ENCODE measurements around the gene GGT7. TPM values are rescaled to one million over a fixed set of nuclear protein-coding genes. Genes with fewer than 3 reads are reported as not detected.
"Not testable (repeated sequence)": the region's sequence is repeated elsewhere in the genome, so short reads cannot be mapped to it uniquely, and the experiment has no call there.

Gene GGT7
- total RNA-seq (2014; rRNA removed; shearing (Covaris generic)): 3.8 and 6.1 TPM in 2 replicates

GRCh38 chr20:34872622-34873224 is at the start of gene GGT7:
TSS of gene GGT7 (minus strand) at chr20:34872856. CDS start at chr20:34872815, 41 bp downstream.
- peak; percentile 97 for DNase-seq
- H3K27me3 ChIP-seq (ENCODE audit: control insufficient read depth, insufficient read depth, low read length): peaks cover 29% of the 10 kb centered on the region
- H3K36me3 ChIP-seq (replicated peaks; ENCODE audit: control insufficient read depth, insufficient read depth, low read length): no peaks in the 10 kb centered on the region
- H3K4me3 ChIP-seq (ENCODE audit: insufficient read depth, low read depth, low read length): peak within 1 kb of the TSS; percentile 78

- Histone ChIP-seq H3K27me3 (ENCODE audit: control insufficient read depth, insufficient read depth, low read length) (no peaks in the 10 kb centered on the region), H3K4me3 (ENCODE audit: insufficient read depth, low read depth, low read length) (no peak overlapping the region), H3K36me3 (replicated peaks; ENCODE audit: control insufficient read depth, insufficient read depth, low read length) (peaks cover 4% of the 10 kb centered on the region)
- no peak for DNase-seq
Measured at GRCh38 chr20:34921436-34921835, 48.8 kb upstream of the GGT7 start.

- DNase-seq: no peak
- H3K4me3 ChIP-seq (ENCODE audit: insufficient read depth, low read depth, low read length): no peak overlapping the region
- H3K27me3 ChIP-seq (ENCODE audit: control insufficient read depth, insufficient read depth, low read length): no peaks in the 10 kb centered on the region
- peaks cover 2% of the 10 kb centered on the region for H3K36me3 ChIP-seq (replicated peaks; ENCODE audit: control insufficient read depth, insufficient read depth, low read length)
Measured at GRCh38 chr20:34920055-34920454, 47.4 kb upstream of the GGT7 start.

GRCh38 chr20:34916774-34917354 is 44.2 kb upstream of the GGT7 start:
- DNase-seq: no peak
- no peak overlapping the region for H3K4me3 ChIP-seq (ENCODE audit: insufficient read depth, low read depth, low read length)
- no peaks in the 10 kb centered on the region for H3K27me3 ChIP-seq (ENCODE audit: control insufficient read depth, insufficient read depth, low read length)
- no peaks in the 10 kb centered on the region for H3K36me3 ChIP-seq (replicated peaks; ENCODE audit: control insufficient read depth, insufficient read depth, low read length)

- Histone ChIP-seq H3K36me3 (replicated peaks; ENCODE audit: control insufficient read depth, insufficient read depth, low read length) (no peaks in the 10 kb centered on the region), H3K4me3 (ENCODE audit: insufficient read depth, low read depth, low read length) (no peak overlapping the region), H3K27me3 (ENCODE audit: control insufficient read depth, insufficient read depth, low read length) (no peaks in the 10 kb centered on the region)
- DNase-seq: no peak
Measured at GRCh38 chr20:34915749-34916455, 43.2 kb upstream of the GGT7 start.

- Histone ChIP-seq H3K27me3 (ENCODE audit: control insufficient read depth, insufficient read depth, low read length) (no peaks in the 10 kb centered on the region), H3K36me3 (replicated peaks; ENCODE audit: control insufficient read depth, insufficient read depth, low read length) (no peaks in the 10 kb centered on the region), H3K4me3 (ENCODE audit: insufficient read depth, low read depth, low read length) (no peak overlapping the region)
- no peak for DNase-seq
Measured at GRCh38 chr20:34915131-34915530, 42.5 kb upstream of the GGT7 start.

GRCh38 chr20:34907616-34908469 is 35.2 kb upstream of the GGT7 start:
- no peak overlapping the region for H3K4me3 ChIP-seq (ENCODE audit: insufficient read depth, low read depth, low read length)
- no peaks in the 10 kb centered on the region for H3K36me3 ChIP-seq (replicated peaks; ENCODE audit: control insufficient read depth, insufficient read depth, low read length)
- no peaks in the 10 kb centered on the region for H3K27me3 ChIP-seq (ENCODE audit: control insufficient read depth, insufficient read depth, low read length)
- DNase-seq: no peak

- no peak for DNase-seq
- no peaks in the 10 kb centered on the region for H3K27me3 ChIP-seq (ENCODE audit: control insufficient read depth, insufficient read depth, low read length)
- H3K36me3 ChIP-seq (replicated peaks; ENCODE audit: control insufficient read depth, insufficient read depth, low read length): no peaks in the 10 kb centered on the region
- no peak overlapping the region for H3K4me3 ChIP-seq (ENCODE audit: insufficient read depth, low read depth, low read length)
Measured at GRCh38 chr20:34904202-34904621, 31.6 kb upstream of the GGT7 start.

- not testable (repeated sequence) for H3K36me3 ChIP-seq (replicated peaks; ENCODE audit: control insufficient read depth, insufficient read depth, low read length); H3K27me3 ChIP-seq (ENCODE audit: control insufficient read depth, insufficient read depth, low read length); DNase-seq; H3K4me3 ChIP-seq (ENCODE audit: insufficient read depth, low read depth, low read length)
Measured at GRCh38 chr20:34898731-34899130, 26.1 kb upstream of the GGT7 start.

GRCh38 chr20:34898129-34898528 is 25.5 kb upstream of the GGT7 start:
- not testable (repeated sequence) for DNase-seq; H3K36me3 ChIP-seq (replicated peaks; ENCODE audit: control insufficient read depth, insufficient read depth, low read length); H3K4me3 ChIP-seq (ENCODE audit: insufficient read depth, low read depth, low read length); H3K27me3 ChIP-seq (ENCODE audit: control insufficient read depth, insufficient read depth, low read length)

- no peak overlapping the region for H3K4me3 ChIP-seq (ENCODE audit: insufficient read depth, low read depth, low read length)
- no peaks in the 10 kb centered on the region for H3K36me3 ChIP-seq (replicated peaks; ENCODE audit: control insufficient read depth, insufficient read depth, low read length)
- no peak for DNase-seq
- no peaks in the 10 kb centered on the region for H3K27me3 ChIP-seq (ENCODE audit: control insufficient read depth, insufficient read depth, low read length)
Measured at GRCh38 chr20:34896086-34896621, 23.5 kb upstream of the GGT7 start.

GRCh38 chr20:34895465-34895864 is 22.8 kb upstream of the GGT7 start:
- DNase-seq: no peak
- Histone ChIP-seq H3K4me3 (ENCODE audit: insufficient read depth, low read depth, low read length) (no peak overlapping the region), H3K27me3 (ENCODE audit: control insufficient read depth, insufficient read depth, low read length) (no peaks in the 10 kb centered on the region), H3K36me3 (replicated peaks; ENCODE audit: control insufficient read depth, insufficient read depth, low read length) (no peaks in the 10 kb centered on the region)

GRCh38 chr20:34894723-34895122 is 22.1 kb upstream of the GGT7 start:
- Histone ChIP-seq H3K36me3 (replicated peaks; ENCODE audit: control insufficient read depth, insufficient read depth, low read length) (no peaks in the 10 kb centered on the region), H3K27me3 (ENCODE audit: control insufficient read depth, insufficient read depth, low read length) (no peaks in the 10 kb centered on the region), H3K4me3 (ENCODE audit: insufficient read depth, low read depth, low read length) (no peak overlapping the region)
- no peak for DNase-seq

- no peak overlapping the region for H3K4me3 ChIP-seq (ENCODE audit: insufficient read depth, low read depth, low read length)
- DNase-seq: no peak
- no peaks in the 10 kb centered on the region for H3K36me3 ChIP-seq (replicated peaks; ENCODE audit: control insufficient read depth, insufficient read depth, low read length)
- H3K27me3 ChIP-seq (ENCODE audit: control insufficient read depth, insufficient read depth, low read length): no peaks in the 10 kb centered on the region
Measured at GRCh38 chr20:34892671-34893070, 20.0 kb upstream of the GGT7 start.
